Uterus (tissue), 2 donors: ENCODE measurements around the gene ARVCF.

Experiments used
- CTCF ChIP-seq, 4 experiments: fragments of 200-600 bp in 2 of 4; fragments of 450-650 bp in 2 of 4; sonication (generic) in 2 of 4; IDR thresholded peaks; one replicate each; pipeline ENCODE4 v1.5.1; 2016 to 2019; ENCODE audit warnings: antibody characterized with exemption in 4 of 4, mild to moderate bottlenecking in 2 of 4, moderate library complexity in 1 of 4
- POLR2A ChIP-seq, 2 donors: fragments of 450-650 bp; IDR thresholded peaks; one replicate each; pipeline ENCODE4 v1.6.1; 2016; ENCODE audit warnings: antibody characterized with exemption in 2 of 2, mild to moderate bottlenecking in 1 of 2, moderate library complexity in 1 of 2

DNA sequence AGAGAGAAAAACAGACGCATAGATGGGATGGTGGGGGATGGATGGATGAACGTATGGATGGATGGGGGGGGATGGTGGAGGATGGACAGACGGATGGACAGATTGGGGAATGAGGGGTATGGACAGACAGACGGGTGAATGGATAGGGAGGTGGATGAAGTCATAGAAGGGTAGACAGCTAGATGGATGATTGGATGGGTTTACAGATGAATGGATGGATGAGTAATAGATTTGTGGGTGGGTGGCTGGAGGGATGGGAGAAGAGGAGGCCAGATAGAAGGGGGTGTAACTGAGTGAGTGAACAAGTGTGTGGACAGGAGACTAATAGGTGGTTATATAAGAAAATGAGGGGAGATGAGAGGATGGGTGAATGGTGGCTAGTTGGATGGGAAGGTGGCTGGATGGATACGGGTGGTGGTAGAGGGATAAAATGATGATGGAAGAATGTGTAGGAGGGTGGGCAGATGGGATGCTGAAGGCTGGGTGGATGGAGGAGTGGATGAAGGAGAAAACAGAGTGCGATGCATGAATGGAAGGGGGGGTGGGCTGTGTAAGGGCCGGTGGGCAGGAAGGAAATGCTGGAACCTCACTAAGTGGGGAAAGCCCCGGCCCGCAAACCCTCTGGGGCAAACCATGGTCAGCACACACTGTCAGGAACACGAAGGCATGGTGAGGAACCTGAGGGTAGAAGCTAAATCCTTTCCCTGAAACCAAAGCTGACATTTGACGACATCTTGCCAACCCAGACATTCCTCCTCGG is 21.6 kb downstream of the ARVCF start:
- TF ChIP-seq POLR2A (IDR thresholded peaks at IDR 0.05) (no peak), CTCF (IDR thresholded peaks at IDR 0.05) (no peak)
